GM13976 (cell line): ENCODE data around the gene MMAB.

Experiments used
- DNase-seq: peaks from one replicate; pipeline ENCODE4 v3.0.0; 2012; ENCODE audit warnings: low spot score
- CTCF ChIP-seq: IDR thresholded peaks from 2 replicates; pipeline ENCODE4 v1.5.1; 2012; ENCODE audit warnings: borderline replicate concordance, mild to moderate bottlenecking; ENCODE audit not compliant: insufficient read depth; ENCODE audit errors: extremely low read depth, missing control alignments, control extremely low read depth
- in situ Hi-C: fragments of 300-500 bp; cut with MboI; formaldehyde crosslinking; loops from one replicate; pipeline ENCODE4 v1.12.0; 2022; ENCODE audit warnings: low sequenced_read_pairs, mixed read lengths, inconsistent platforms; ENCODE audit not compliant: unreplicated experiment

Gene MMAB

GRCh38 chr12:109615556-109616229 is 42.4 kb upstream of the MMAB start:
- in situ Hi-C loops: no loop called here
- DNase-seq: no peak
- TF ChIP-seq CTCF: no peak

DNA sequence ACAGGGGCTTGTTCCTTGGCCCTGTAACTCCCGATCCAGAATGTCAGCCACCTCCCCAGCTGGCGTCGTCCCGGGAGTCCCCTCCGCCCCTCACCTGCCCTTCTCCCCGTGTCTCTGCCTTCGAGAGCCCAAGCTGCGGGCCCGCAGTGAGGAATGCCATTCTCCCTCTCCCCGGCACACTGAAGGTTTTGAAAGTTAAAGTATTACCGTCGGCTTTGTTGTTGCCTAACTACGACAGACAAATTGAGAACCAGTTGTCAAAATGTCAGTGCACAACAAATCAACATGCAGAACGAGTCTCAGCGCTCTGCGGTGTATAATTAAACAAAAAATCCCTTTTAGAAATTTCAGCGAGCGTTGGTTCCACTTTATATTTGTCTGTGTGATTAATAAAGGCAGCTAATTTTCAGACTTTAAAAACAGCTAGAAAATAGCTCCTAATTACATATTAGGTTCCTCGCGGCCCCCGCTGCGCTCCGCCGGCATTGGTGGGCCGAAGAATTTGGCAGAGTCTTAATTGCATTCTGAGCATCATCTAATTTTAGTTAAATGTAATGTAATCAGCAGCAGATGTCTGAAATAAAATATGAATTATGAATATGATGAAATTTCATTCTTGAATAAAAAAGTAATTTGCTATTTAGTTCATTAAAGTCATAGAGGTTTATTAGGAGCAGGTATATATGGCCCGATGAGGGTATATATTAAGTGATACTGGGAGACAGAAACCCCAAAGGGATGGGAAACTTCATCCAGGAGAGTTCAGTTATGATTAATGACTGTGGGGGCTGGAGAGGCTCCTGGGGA is 40.5 kb upstream of the MMAB start:
- no peak for TF ChIP-seq CTCF
- DNase-seq: no peak
- in situ Hi-C loops: no loop called here

- no peak for DNase-seq
- in situ Hi-C loops: no loop called here
- no peak for TF ChIP-seq CTCF
Measured at GRCh38 chr12:109612975-109613502, 39.7 kb upstream of the MMAB start.

GRCh38 chr12:109612003-109612402 is 38.7 kb upstream of the MMAB start:
- no peak for DNase-seq
- no peak for TF ChIP-seq CTCF
- in situ Hi-C loops: no loop called here

DNA sequence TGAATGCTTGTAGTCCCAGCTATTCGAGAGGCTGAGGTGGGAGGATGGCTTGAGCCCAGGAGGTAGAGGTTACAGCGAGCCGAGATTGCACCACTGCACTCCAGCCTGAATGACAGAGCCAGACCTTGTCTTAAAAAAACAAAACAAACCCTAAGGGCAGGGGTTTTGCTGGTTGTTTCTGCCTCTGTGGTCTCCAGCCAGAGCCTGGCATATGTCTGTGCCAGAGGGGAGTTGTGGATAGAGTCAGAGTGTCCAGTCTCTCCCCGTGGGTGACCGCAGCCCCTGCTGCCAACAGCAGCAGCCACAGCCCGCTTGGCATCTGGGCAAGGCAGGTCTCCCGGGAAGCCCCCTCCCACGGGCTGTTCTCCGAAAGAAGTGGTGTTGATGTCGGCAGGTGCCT is 37.9 kb upstream of the MMAB start:
- DNase-seq: no peak
- in situ Hi-C loops: no loop called here
- no peak for TF ChIP-seq CTCF

DNA sequence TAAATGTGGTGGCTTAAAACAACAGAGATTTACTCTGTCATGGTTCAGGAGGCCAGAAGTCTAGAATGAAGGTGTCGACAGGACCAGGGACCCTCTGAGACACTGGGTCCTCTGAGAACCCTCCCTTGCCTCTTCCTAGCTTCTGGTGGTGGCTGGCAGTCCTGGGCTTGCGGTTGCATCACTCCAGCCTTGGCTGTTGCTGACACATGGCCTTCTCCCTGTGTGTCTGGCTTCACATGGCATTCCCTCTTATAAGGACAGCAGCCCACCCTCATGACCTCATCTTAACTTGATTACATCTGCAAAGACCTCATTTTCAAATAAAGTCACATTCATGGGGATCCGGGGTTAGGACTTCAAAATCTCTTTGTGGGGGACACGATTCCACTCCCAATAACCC is 37.2 kb upstream of the MMAB start:
- DNase-seq: no peak
- in situ Hi-C loops: no loop called here
- TF ChIP-seq CTCF: no peak
